Midbrain (tissue), 1 donor: ENCODE data around the gene RFXAP.
A peak's percentile ranks its signal among the peaks of the same experiment; 100 is the strongest.

Source experiments
- DNase-seq: peaks from one replicate; lab custom pipeline; 2025; lab: John Stamatoyannopoulos, UW

The RFXAP gene

DNA sequence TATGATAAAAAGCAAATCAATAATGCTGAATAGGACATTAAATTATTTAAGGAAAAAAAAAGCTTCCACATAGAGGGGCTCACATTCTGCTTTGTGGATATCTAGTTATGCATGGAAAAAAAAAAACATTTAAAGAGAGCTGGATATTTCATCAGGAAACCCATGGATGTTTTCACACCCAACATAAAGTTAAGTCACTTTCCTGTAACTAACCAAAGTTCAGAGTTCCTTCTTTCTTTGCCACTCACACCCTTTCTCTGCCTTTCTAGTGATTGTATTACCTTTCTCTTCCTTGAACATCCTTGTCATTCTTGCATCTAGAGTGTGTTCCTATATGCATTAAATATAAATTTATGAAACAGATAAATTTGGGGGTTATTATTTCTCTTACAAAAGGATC lies 47.2 kb downstream of the RFXAP start:
- no peak for DNase-seq

DNA sequence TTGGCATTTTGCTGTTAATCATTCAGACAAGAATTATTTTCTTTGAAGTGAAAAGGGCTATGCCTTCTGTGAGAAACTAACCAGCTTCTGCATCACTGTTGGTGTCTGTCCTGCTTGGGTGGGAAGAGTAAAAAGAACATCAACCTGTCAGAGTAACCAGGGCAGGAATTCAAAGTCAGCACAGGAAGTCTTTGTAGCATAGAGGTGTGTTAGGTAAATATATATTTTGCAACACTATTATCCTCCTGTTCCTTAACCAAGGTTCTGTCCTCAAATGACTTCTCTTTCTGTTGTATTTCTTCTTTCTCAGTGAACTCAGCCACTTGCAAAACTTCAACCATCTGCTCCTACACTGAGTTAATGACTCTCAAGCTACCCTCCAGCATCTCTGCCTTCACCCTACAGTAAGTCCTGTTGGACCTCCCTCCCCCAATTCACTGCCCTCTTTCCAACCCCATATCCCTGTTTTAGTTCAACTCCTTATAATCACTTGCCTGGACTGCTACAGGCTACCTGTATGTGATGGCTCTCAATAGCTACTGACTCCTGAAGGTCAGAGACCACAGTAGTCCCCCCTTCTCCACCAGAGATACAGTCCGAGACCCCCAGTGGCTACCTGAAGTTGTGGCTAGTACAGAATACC lies 51.1 kb downstream of the RFXAP start:
- no peak for DNase-seq

DNA sequence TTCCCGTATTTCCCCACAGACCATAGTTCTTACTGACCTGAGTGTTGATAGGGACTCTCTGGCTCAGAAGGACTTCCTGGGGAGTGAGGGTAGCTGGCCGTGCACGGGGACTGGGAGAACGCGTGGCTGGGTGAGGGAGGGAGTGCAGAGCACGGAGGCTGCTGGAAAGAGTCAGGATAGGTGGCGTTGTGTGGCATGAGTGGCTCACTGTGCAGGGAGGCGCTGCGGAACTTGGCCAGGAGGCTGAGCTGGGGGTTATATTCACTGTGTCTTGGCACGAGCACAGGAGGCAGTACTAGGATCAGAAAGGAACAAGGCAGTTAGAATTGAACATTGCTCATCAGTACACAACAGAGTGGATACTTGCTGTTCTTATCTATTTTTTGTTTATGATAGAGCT lies 53.6 kb downstream of the RFXAP start:
- peak; percentile 51 for DNase-seq

DNA sequence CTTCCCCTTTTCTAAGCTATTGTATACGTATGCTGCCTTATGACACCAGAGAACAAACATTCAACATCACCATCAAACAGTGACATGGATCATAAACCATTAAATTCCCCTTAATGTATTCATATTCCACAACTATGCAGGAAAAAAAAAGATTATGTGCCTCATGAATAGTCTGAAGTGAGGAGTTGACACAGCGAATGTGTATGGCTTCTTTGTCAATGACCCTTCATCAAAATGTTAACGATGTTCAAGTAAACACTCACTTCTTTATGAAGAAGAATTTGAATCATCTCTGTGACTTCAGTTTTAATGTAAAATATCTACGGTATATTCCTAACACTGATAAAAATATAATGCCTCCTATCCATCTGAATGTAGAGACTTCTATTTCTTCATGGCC lies 56.4 kb downstream of the RFXAP start:
- DNase-seq, result no peak

DNA sequence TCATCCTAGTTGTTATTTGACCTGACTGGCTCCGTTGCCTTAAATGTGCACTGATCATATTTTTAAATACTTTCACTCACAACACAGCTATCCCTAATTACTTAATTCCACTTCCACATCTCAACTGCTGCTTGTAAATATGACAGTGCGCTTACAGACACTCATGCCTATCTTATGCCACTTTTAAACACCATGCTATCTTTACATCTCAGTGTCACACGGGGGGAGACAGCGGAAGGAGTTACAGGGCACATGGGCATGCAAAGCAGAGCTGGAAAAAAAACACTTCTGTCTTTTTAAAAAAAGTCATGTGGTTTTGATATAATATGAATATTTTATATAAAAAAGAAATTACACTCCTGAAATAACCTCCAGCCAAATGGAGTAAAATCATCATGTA lies 56.9 kb downstream of the RFXAP start:
- DNase-seq, result no peak
